Cardiac fibroblast (primary cell): Measurements from ENCODE around the gene FOXI1.

Experiments
- DNase-seq, 2 donors: peaks; one replicate each; pipeline versions ENCODE4 v3.0.0 to v3.0.0-alpha.2; 2010; ENCODE audit warnings: low read depth in 2 of 2
- H3K4me3 ChIP-seq, 2 donors: replicated peaks in 1 of 2; 1 replicate in 1 of 2; 2 replicates in 1 of 2; pipeline ENCODE4 v1.5.1; 2011; ENCODE audit warnings: low read depth in 2 of 2, low read length in 2 of 2, mild to moderate bottlenecking in 2 of 2, moderate library complexity in 1 of 2
- TF ChIP-seq, protein P1 (sequence below): IDR thresholded peaks from one replicate; pipeline ENCODE4 v1.5.1; 2011; ENCODE audit warnings: low read depth, mild to moderate bottlenecking, low read length, inconsistent platforms

Gene FOXI1

GRCh38 chr5:170120576-170120975 lies 14.9 kb downstream of the FOXI1 start:
- DNase-seq, result peak; percentile 48 to 74
- no peak overlapping the region for H3K4me3 ChIP-seq
- TF ChIP-seq, protein P1, sequence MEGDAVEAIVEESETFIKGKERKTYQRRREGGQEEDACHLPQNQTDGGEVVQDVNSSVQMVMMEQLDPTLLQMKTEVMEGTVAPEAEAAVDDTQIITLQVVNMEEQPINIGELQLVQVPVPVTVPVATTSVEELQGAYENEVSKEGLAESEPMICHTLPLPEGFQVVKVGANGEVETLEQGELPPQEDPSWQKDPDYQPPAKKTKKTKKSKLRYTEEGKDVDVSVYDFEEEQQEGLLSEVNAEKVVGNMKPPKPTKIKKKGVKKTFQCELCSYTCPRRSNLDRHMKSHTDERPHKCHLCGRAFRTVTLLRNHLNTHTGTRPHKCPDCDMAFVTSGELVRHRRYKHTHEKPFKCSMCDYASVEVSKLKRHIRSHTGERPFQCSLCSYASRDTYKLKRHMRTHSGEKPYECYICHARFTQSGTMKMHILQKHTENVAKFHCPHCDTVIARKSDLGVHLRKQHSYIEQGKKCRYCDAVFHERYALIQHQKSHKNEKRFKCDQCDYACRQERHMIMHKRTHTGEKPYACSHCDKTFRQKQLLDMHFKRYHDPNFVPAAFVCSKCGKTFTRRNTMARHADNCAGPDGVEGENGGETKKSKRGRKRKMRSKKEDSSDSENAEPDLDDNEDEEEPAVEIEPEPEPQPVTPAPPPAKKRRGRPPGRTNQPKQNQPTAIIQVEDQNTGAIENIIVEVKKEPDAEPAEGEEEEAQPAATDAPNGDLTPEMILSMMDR, result no peak

- TF ChIP-seq, protein P1, result no peak
- no peak overlapping the region for H3K4me3 ChIP-seq
- DNase-seq, result peak; percentile 7 to 17
Observed at GRCh38 chr5:170121321-170121720, 15.6 kb downstream of the FOXI1 start.

GRCh38 chr5:170126061-170126460 lies 20.4 kb downstream of the FOXI1 start:
- TF ChIP-seq, protein P1, result no peak
- DNase-seq, result no peak
- no peak overlapping the region for H3K4me3 ChIP-seq

- TF ChIP-seq, protein P1, result no peak
- H3K4me3 ChIP-seq, result no peak overlapping the region
- DNase-seq, result no peak
Observed at GRCh38 chr5:170126626-170127025, 20.9 kb downstream of the FOXI1 start.

GRCh38 chr5:170131235-170131634 lies 25.5 kb downstream of the FOXI1 start:
- H3K4me3 ChIP-seq, result no peak overlapping the region
- TF ChIP-seq, protein P1, result no peak
- no peak for DNase-seq

GRCh38 chr5:170132269-170132975 lies 26.7 kb downstream of the FOXI1 start:
- DNase-seq, result peak; percentile 54 to 79
- TF ChIP-seq, protein P1, result no peak
- H3K4me3 ChIP-seq, result no peak overlapping the region
